Trophoblast cell (in vitro differentiated cells and primary cell): ENCODE results near the gene KCNJ3.
A peak's percentile ranks its signal among the peaks of the same experiment; 100 is the strongest.

ENCODE experiments used
- DNase-seq, 2 donors: peaks; one replicate each; pipeline ENCODE4 v3.0.0-alpha.2; 2016
- H2AFZ ChIP-seq: 2 replicates; pipeline ENCODE4 v1.6.1; 2013; ENCODE audit warnings: low read length, moderate library complexity, mild to moderate bottlenecking; ENCODE audit not compliant: insufficient read depth, poor library complexity
- H2AK5ac ChIP-seq: 2 replicates; pipeline ENCODE4 v1.6.1; 2013; ENCODE audit warnings: mild to moderate bottlenecking, low read length
- H2BK120ac ChIP-seq: 2 replicates; pipeline ENCODE4 v1.6.1; 2013; ENCODE audit warnings: low read length, mild to moderate bottlenecking, moderate library complexity; ENCODE audit not compliant: insufficient read depth, poor library complexity
- H2BK12ac ChIP-seq: 2 replicates; pipeline ENCODE4 v1.6.1; 2013; ENCODE audit warnings: mild to moderate bottlenecking, low read length, moderate library complexity
- H2BK5ac ChIP-seq: 2 replicates; pipeline ENCODE4 v1.6.1; 2013; ENCODE audit warnings: low read length, low read depth, moderate library complexity, mild to moderate bottlenecking; ENCODE audit not compliant: poor library complexity
- H3K14ac ChIP-seq: 2 replicates; pipeline ENCODE4 v1.6.1; 2013; ENCODE audit warnings: mild to moderate bottlenecking, low read length
- H3K18ac ChIP-seq: 2 replicates; pipeline ENCODE4 v1.6.1; 2013; ENCODE audit warnings: mild to moderate bottlenecking, low read length
- H3K23ac ChIP-seq: 2 replicates; pipeline ENCODE4 v1.6.1; 2013; ENCODE audit warnings: low read length
- H3K27ac ChIP-seq: 2 replicates; pipeline ENCODE4 v1.5.1; 2013; ENCODE audit warnings: low read depth, mild to moderate bottlenecking, inconsistent platforms, low read length, moderate library complexity
- H3K27me3 ChIP-seq: 2 replicates; pipeline ENCODE4 v1.6.1; 2013; ENCODE audit warnings: inconsistent platforms, mild to moderate bottlenecking, low read length, moderate library complexity; ENCODE audit not compliant: insufficient read depth
- H3K36me3 ChIP-seq, 2 experiments: 1 replicate in 1 of 2; 2 replicates in 1 of 2; pipeline ENCODE4 v1.6.1; 2013; ENCODE audit warnings: low read length in 2 of 2, mild to moderate bottlenecking in 2 of 2, moderate library complexity in 1 of 2; ENCODE audit not compliant: insufficient read depth in 2 of 2, control insufficient read depth in 1 of 2
- H3K4ac ChIP-seq: 2 replicates; pipeline ENCODE4 v1.6.1; 2013; ENCODE audit warnings: low read depth, mild to moderate bottlenecking, low read length, moderate library complexity
- H3K4me1 ChIP-seq, 2 experiments: 1 replicate in 1 of 2; 2 replicates in 1 of 2; pipeline ENCODE4 v1.6.1; 2013; ENCODE audit warnings: low read length in 2 of 2, mild to moderate bottlenecking in 2 of 2, moderate library complexity in 1 of 2; ENCODE audit not compliant: insufficient read depth in 2 of 2, control insufficient read depth in 1 of 2
- H3K4me2 ChIP-seq: 2 replicates; pipeline ENCODE4 v1.6.1; 2013; ENCODE audit warnings: inconsistent platforms, mild to moderate bottlenecking, low read length, moderate library complexity
- H3K4me3 ChIP-seq: 2 replicates; pipeline ENCODE4 v1.5.1; 2013; ENCODE audit warnings: mild to moderate bottlenecking, low read depth, low read length, inconsistent platforms
- H3K79me1 ChIP-seq: one replicate; pipeline ENCODE4 v1.6.1; 2013; ENCODE audit warnings: low read length
- H3K79me2 ChIP-seq: 2 replicates; pipeline ENCODE4 v1.6.1; 2013; ENCODE audit warnings: low read length, mild to moderate bottlenecking; ENCODE audit not compliant: control insufficient read depth, insufficient read depth, poor library complexity
- H3K9ac ChIP-seq: 2 replicates; pipeline ENCODE4 v1.6.1; 2013; ENCODE audit warnings: mild to moderate bottlenecking, low read length
- H3K9me3 ChIP-seq: 2 replicates; pipeline ENCODE4 v1.6.1; 2013; ENCODE audit warnings: low read depth, mild to moderate bottlenecking, control low read depth, inconsistent platforms, low read length; ENCODE audit not compliant: insufficient read depth
- H4K12ac ChIP-seq: 2 replicates; pipeline ENCODE4 v1.6.1; 2013; ENCODE audit warnings: low read depth, mild to moderate bottlenecking, low read length, moderate library complexity
- H4K8ac ChIP-seq: 2 replicates; pipeline ENCODE4 v1.6.1; 2013; ENCODE audit warnings: low read depth, mild to moderate bottlenecking, low read length, moderate library complexity
- H4K91ac ChIP-seq: one replicate; pipeline ENCODE4 v1.6.1; 2013; ENCODE audit warnings: low read depth, mild to moderate bottlenecking, low read length, moderate library complexity
- WGBS: extraction: QIAGEN DNeasy Blood & Tissue Kit; methylation state at CpG from one replicate; pipeline ENCODE4 v1.1.7; 2013; ENCODE audit warnings: missing lambda C conversion rate; ENCODE audit not compliant: insufficient read length, insufficient coverage; ENCODE audit errors: extremely low coverage; 5-methylcytosine and 5-hydroxymethylcytosine counted together

KCNJ3 gene

GRCh38 chr2:154697418-154698252, 860 bp upstream of the KCNJ3 start:
- Histone ChIP-seq H3K36me3 (no peaks in the 10 kb centered on the region), H4K8ac (peak overlapping the region; percentile 34), H3K23ac (no peak overlapping the region), H3K9me3 (no peaks in the 10 kb centered on the region), H2BK12ac (no peak overlapping the region), H3K79me2 (no peaks in the 10 kb centered on the region), H2AFZ (peak overlapping the region; percentile 64), H3K18ac (no peak overlapping the region), H3K4me1 (peaks cover 7 to 9% of the 10 kb centered on the region in 2 experiments), H4K12ac (no peak overlapping the region), H3K14ac (no peak overlapping the region), H3K4ac (no peak overlapping the region), H2AK5ac (no peak overlapping the region), H3K79me1 (no peaks in the 10 kb centered on the region), H3K27me3 (peaks cover 15% of the 10 kb centered on the region), H2BK5ac (no peak overlapping the region), H2BK120ac (no peak overlapping the region), H3K27ac (no peak overlapping the region), H3K4me2 (peak overlapping the region; percentile 91), H3K9ac (no peak overlapping the region), H4K91ac (no peak overlapping the region), H3K4me3 (peak overlapping the region; percentile 54)
- WGBS: no CpG with 5 or more reads among the region's 69 CpGs
- DNase-seq: no peak

DNA sequence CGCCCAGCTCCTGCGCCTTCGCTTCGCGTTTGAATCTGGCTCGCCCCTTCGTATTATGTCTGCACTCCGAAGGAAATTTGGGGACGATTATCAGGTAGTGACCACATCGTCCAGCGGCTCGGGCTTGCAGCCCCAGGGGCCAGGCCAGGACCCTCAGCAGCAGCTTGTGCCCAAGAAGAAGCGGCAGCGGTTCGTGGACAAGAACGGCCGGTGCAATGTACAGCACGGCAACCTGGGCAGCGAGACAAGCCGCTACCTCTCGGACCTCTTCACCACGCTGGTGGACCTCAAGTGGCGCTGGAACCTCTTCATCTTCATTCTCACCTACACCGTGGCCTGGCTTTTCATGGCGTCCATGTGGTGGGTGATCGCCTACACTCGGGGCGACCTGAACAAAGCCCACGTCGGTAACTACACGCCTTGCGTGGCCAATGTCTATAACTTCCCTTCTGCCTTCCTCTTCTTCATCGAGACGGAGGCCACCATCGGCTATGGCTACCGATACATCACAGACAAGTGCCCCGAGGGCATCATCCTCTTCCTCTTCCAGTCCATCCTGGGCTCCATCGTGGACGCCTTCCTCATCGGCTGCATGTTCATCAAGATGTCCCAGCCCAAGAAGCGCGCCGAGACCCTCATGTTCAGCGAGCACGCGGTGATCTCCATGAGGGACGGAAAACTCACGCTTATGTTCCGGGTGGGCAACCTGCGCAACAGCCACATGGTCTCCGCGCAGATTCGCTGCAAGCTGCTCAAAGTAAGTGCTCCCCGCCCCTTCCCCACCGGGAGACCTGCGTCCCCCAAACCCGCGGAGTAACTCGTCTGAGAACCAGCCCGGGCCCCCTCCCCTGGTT, 453 bp downstream of the KCNJ3 start:
- no peak overlapping the region for H4K8ac ChIP-seq
- H3K14ac ChIP-seq: no peak overlapping the region
- H3K27ac ChIP-seq: no peak overlapping the region
- H3K79me2 ChIP-seq: no peaks in the 10 kb centered on the region
- H2BK120ac ChIP-seq: no peak overlapping the region
- H4K12ac ChIP-seq: no peak overlapping the region
- no peak overlapping the region for H2BK12ac ChIP-seq
- peak overlapping the region; percentile 91 for H3K4me2 ChIP-seq
- H3K79me1 ChIP-seq: no peaks in the 10 kb centered on the region
- no CpG with 5 or more reads among the region's 60 CpGs for WGBS
- H3K18ac ChIP-seq: no peak overlapping the region
- H3K4me3 ChIP-seq: no peak overlapping the region
- H2BK5ac ChIP-seq: no peak overlapping the region
- no peak overlapping the region for H3K4ac ChIP-seq
- H3K27me3 ChIP-seq: peaks cover 15% of the 10 kb centered on the region
- no peak overlapping the region for H2AK5ac ChIP-seq
- peaks cover 7 to 9% of the 10 kb centered on the region in 2 experiments for H3K4me1 ChIP-seq
- H3K23ac ChIP-seq: no peak overlapping the region
- H3K9me3 ChIP-seq: no peaks in the 10 kb centered on the region
- no peak overlapping the region for H4K91ac ChIP-seq
- no peak overlapping the region for H2AFZ ChIP-seq
- H3K9ac ChIP-seq: no peak overlapping the region
- no peak for DNase-seq
- no peaks in the 10 kb centered on the region for H3K36me3 ChIP-seq

DNA sequence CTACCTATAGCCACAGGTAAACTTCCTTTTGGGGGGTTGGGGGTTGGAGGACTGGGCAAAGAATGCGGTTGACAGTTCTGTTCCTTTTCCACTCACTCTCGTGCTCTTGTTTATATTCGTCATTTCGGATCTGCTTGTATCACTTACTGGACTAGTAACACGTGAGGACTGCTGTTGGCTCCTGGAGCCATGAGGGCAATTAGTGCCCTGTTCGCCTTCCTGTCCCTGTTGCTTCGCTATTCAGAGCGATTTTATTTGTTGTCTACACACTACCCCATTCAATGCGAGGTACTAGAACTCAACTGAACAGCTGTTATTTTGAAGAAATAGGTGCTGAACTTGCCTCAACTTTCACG, 1.1 kb downstream of the KCNJ3 start:
- no CpG with 5 or more reads among the region's 10 CpGs for WGBS
- no peaks in the 10 kb centered on the region for H3K79me2 ChIP-seq
- no peak overlapping the region for H3K18ac ChIP-seq
- H3K27me3 ChIP-seq: peaks cover 15% of the 10 kb centered on the region
- H2AFZ ChIP-seq: no peak overlapping the region
- H3K14ac ChIP-seq: no peak overlapping the region
- H2AK5ac ChIP-seq: no peak overlapping the region
- H2BK5ac ChIP-seq: no peak overlapping the region
- no peak overlapping the region for H3K4ac ChIP-seq
- no peak overlapping the region for H2BK120ac ChIP-seq
- no peak overlapping the region for H4K8ac ChIP-seq
- no peaks in the 10 kb centered on the region for H3K36me3 ChIP-seq
- no peak overlapping the region for H4K91ac ChIP-seq
- H3K27ac ChIP-seq: no peak overlapping the region
- no peak overlapping the region for H3K4me3 ChIP-seq
- no peaks in the 10 kb centered on the region for H3K79me1 ChIP-seq
- no peak overlapping the region for H2BK12ac ChIP-seq
- no peaks in the 10 kb centered on the region for H3K9me3 ChIP-seq
- no peak overlapping the region for H3K9ac ChIP-seq
- DNase-seq: no peak
- no peak overlapping the region for H3K23ac ChIP-seq
- no peak overlapping the region for H3K4me2 ChIP-seq
- peaks cover 7 to 9% of the 10 kb centered on the region in 2 experiments for H3K4me1 ChIP-seq
- no peak overlapping the region for H4K12ac ChIP-seq

DNA sequence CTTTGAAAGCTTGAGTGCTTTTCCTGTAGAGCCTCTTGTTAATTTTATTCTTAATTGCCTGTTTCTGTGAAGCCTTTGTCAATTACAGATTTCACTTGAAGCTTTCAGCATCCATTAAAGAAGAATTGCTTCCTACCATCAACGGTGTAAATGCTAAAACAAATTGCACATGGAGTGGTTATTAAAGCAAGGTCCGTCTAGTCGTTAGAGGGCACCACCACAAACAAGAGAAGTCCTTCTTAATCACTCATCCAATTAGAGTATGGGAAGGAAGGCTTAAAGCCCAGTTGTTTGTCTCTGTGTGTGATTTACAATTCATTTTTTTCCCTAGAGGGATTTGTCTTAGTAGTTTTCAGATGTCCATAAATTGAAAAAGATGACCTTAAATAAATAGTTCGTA, 1.6 kb downstream of the KCNJ3 start:
- H4K91ac ChIP-seq: no peak overlapping the region
- H3K36me3 ChIP-seq: no peaks in the 10 kb centered on the region
- H2BK120ac ChIP-seq: no peak overlapping the region
- H3K27me3 ChIP-seq: peaks cover 15% of the 10 kb centered on the region
- no peak overlapping the region for H3K9ac ChIP-seq
- H2BK5ac ChIP-seq: no peak overlapping the region
- no peaks in the 10 kb centered on the region for H3K9me3 ChIP-seq
- H3K4ac ChIP-seq: no peak overlapping the region
- no peak overlapping the region for H4K12ac ChIP-seq
- H3K18ac ChIP-seq: no peak overlapping the region
- no peaks in the 10 kb centered on the region for H3K79me1 ChIP-seq
- no peak overlapping the region for H2AK5ac ChIP-seq
- WGBS: no CpG with 5 or more reads among the region's 4 CpGs
- peaks cover 7 to 9% of the 10 kb centered on the region in 2 experiments for H3K4me1 ChIP-seq
- no peaks in the 10 kb centered on the region for H3K79me2 ChIP-seq
- H2AFZ ChIP-seq: no peak overlapping the region
- H2BK12ac ChIP-seq: no peak overlapping the region
- H4K8ac ChIP-seq: no peak overlapping the region
- DNase-seq: no peak
- no peak overlapping the region for H3K27ac ChIP-seq
- H3K14ac ChIP-seq: no peak overlapping the region
- H3K23ac ChIP-seq: no peak overlapping the region
- no peak overlapping the region for H3K4me2 ChIP-seq
- no peak overlapping the region for H3K4me3 ChIP-seq
